Fibroblast of mammary gland (primary cell): Measurements from ENCODE around the gene LHFPL3.

Experiments
- DNase-seq: peaks from one replicate; pipeline ENCODE4 v3.0.0-alpha.2; 2010; ENCODE audit warnings: low read depth
- H3K4me3 ChIP-seq: 2 replicates; pipeline ENCODE4 v1.5.1; 2011; ENCODE audit warnings: low read depth, mild to moderate bottlenecking, low read length, moderate library complexity; ENCODE audit not compliant: control insufficient read depth
- TF ChIP-seq, protein P1 (sequence below): conservative IDR thresholded peaks from 2 replicates; pipeline ENCODE4 v1.5.1; 2011; ENCODE audit warnings: low read depth, low read length, inconsistent platforms; ENCODE audit not compliant: control insufficient read depth, insufficient read depth

LHFPL3 gene

GRCh38 chr7:104388222-104388621 lies 59.8 kb downstream of the LHFPL3 start:
- no peak for DNase-seq
- no peak overlapping the region for H3K4me3 ChIP-seq
- TF ChIP-seq, protein P1, sequence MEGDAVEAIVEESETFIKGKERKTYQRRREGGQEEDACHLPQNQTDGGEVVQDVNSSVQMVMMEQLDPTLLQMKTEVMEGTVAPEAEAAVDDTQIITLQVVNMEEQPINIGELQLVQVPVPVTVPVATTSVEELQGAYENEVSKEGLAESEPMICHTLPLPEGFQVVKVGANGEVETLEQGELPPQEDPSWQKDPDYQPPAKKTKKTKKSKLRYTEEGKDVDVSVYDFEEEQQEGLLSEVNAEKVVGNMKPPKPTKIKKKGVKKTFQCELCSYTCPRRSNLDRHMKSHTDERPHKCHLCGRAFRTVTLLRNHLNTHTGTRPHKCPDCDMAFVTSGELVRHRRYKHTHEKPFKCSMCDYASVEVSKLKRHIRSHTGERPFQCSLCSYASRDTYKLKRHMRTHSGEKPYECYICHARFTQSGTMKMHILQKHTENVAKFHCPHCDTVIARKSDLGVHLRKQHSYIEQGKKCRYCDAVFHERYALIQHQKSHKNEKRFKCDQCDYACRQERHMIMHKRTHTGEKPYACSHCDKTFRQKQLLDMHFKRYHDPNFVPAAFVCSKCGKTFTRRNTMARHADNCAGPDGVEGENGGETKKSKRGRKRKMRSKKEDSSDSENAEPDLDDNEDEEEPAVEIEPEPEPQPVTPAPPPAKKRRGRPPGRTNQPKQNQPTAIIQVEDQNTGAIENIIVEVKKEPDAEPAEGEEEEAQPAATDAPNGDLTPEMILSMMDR, result no peak

DNA sequence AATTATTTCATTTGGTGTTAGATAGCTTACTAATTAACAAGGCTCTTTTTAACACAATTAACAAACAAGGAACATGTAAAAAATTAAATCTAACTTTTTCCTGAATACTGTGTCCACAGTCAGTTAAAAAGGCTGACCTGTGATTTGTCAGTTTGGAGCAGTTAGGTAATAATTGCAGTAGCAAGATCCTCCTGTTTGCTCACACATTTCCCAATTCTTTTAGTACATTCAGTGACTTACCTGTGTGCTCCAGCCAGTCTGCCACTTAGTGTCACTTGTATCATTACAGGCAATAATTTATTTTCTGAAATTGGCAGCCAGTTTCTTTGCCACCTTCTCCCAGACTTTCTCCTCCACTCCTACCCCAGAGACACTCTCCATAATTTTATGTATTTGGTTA lies 66.8 kb downstream of the LHFPL3 start:
- H3K4me3 ChIP-seq, result no peak overlapping the region
- TF ChIP-seq, protein P1, result no peak
- no peak for DNase-seq

DNA sequence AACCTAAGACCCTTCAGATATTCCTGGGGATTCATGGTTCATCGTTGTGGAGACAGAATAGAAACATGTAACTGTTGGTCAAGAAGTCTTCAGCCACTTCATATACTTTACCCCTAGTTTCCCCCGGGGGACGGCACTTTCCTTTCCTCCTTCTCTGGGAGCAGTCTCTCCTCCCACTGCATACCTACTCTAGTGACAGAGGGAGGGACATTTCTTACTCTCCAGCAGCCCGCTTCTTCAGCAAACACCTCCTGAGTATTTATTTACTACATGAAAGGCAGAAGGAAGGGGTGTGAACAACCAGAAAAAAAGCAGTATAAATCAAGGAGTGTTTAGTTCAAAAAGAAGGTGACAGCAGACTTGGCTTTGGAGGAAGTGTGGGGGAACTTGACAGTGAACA lies 69.0 kb downstream of the LHFPL3 start:
- TF ChIP-seq, protein P1, result no peak
- no peak overlapping the region for H3K4me3 ChIP-seq
- DNase-seq, result no peak

- H3K4me3 ChIP-seq, result no peak overlapping the region
- DNase-seq, result no peak
- TF ChIP-seq, protein P1, result no peak
Observed at GRCh38 chr7:104408371-104408770, 80.0 kb downstream of the LHFPL3 start.

DNA sequence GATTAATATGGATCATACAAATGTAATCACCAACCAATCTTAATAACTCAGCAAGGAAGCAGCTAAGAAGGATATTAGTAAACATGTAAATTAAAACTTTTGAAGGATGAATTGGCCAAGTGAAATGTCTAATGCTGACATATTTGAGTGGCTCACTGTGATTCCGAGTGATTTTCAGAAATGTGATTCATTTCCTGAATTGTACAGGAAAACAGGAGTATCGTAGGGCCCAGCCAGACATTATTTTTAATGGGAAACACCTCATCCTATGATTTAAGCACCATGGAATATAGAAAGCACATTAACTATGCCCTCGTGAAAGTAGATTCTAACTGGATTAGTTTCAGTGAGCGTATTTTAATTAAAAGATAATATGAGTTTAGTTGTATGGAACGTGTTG lies 82.3 kb downstream of the LHFPL3 start:
- TF ChIP-seq, protein P1, result no peak
- no peak for DNase-seq
- H3K4me3 ChIP-seq, result no peak overlapping the region

- TF ChIP-seq, protein P1, result no peak
- no peak for DNase-seq
- no peak overlapping the region for H3K4me3 ChIP-seq
Observed at GRCh38 chr7:104412911-104413310, 84.5 kb downstream of the LHFPL3 start.

DNA sequence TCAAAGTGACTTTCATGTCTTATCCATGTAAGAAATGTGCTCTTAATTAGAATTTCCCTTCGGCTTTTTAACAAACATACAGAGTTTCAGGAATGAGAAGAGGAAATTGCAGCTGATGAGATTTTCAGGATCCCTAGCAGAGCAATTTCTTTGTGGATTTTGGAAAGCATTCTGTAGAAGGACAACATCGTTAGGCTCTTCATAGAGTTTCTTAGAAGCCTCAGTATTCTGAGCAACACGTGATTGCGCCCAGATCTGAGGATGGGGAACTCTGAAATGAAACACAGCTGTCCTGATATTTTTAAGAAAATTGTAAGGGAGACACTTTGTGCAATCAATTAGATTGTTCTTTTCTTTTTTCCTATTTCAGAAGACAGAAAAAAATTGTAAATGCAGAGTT lies 85.8 kb downstream of the LHFPL3 start:
- TF ChIP-seq, protein P1, result no peak
- DNase-seq, result no peak

More for the DNA sequence above, 85.8 kb downstream of the LHFPL3 start:
- H3K4me3 ChIP-seq, result no peak overlapping the region
